WERI-Rb-1 (cell line): ENCODE data around the gene RASSF4.

Experiments used
- DNase-seq: peaks from one replicate; pipeline ENCODE4 v3.0.0-alpha.2; 2020
- H3K27ac ChIP-seq: fragments of 250-450 bp; sonication (Bioruptor Pico); 2 replicates; pipeline ENCODE4 v1.5.1; 2020; ENCODE audit warnings: mild to moderate bottlenecking, moderate library complexity
- H3K27me3 ChIP-seq: fragments of 250-450 bp; sonication (Bioruptor Pico); 2 replicates; pipeline ENCODE4 v1.5.1; 2021; ENCODE audit warnings: mild to moderate bottlenecking, low read depth, moderate library complexity; ENCODE audit not compliant: insufficient read depth, severe bottlenecking
- H3K36me3 ChIP-seq: fragments of 250-450 bp; sonication (Bioruptor Pico); 2 replicates; pipeline ENCODE4 v1.5.1; 2020; ENCODE audit warnings: mild to moderate bottlenecking, moderate library complexity
- H3K4me3 ChIP-seq: 2 replicates; pipeline ENCODE4 v1.5.1; 2011; ENCODE audit warnings: low read depth, mild to moderate bottlenecking, control low read depth, low read length
- H3K9me3 ChIP-seq: fragments of 250-450 bp; sonication (Bioruptor Pico); 2 replicates; pipeline ENCODE4 v1.5.1; 2021; ENCODE audit warnings: mild to moderate bottlenecking, moderate library complexity; ENCODE audit not compliant: severe bottlenecking
- TF ChIP-seq, protein P1 (sequence below): IDR thresholded peaks from 2 replicates; pipeline ENCODE4 v1.5.1; 2011; ENCODE audit warnings: low read depth, mild to moderate bottlenecking, control low read depth, inconsistent platforms, low read length

The RASSF4 gene

DNA sequence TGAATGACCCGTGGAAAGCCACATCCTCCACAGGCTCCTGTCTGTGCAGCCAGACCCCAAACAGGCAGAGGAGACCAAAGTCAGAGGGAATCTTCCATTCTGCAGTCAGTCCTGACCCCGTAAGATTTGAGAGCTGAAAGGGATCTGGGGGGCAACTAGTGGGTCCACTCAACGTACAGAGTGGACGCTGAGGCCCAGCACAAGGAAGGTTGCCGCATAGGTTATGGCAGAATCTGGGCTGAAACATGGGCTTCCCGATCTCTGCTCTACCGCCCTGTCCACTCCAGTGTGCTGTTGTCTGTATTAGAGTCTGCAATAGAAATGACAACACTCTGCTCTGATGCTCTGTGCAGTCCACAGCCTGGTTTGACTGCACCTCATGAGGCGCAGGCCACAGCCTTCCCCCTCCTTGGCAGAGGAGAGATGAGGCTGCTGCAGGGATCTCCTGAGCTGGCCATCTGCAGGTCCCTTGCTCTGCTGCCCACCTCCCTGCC, 33.2 kb downstream of the RASSF4 start:
- Histone ChIP-seq H3K4me3 (no peak overlapping the region), H3K27me3 (no peaks in the 10 kb centered on the region), H3K9me3 (no peaks in the 10 kb centered on the region), H3K27ac (no peak overlapping the region), H3K36me3 (no peaks in the 10 kb centered on the region)
- TF ChIP-seq, protein P1, sequence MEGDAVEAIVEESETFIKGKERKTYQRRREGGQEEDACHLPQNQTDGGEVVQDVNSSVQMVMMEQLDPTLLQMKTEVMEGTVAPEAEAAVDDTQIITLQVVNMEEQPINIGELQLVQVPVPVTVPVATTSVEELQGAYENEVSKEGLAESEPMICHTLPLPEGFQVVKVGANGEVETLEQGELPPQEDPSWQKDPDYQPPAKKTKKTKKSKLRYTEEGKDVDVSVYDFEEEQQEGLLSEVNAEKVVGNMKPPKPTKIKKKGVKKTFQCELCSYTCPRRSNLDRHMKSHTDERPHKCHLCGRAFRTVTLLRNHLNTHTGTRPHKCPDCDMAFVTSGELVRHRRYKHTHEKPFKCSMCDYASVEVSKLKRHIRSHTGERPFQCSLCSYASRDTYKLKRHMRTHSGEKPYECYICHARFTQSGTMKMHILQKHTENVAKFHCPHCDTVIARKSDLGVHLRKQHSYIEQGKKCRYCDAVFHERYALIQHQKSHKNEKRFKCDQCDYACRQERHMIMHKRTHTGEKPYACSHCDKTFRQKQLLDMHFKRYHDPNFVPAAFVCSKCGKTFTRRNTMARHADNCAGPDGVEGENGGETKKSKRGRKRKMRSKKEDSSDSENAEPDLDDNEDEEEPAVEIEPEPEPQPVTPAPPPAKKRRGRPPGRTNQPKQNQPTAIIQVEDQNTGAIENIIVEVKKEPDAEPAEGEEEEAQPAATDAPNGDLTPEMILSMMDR: no peak
- DNase-seq: no peak

DNA sequence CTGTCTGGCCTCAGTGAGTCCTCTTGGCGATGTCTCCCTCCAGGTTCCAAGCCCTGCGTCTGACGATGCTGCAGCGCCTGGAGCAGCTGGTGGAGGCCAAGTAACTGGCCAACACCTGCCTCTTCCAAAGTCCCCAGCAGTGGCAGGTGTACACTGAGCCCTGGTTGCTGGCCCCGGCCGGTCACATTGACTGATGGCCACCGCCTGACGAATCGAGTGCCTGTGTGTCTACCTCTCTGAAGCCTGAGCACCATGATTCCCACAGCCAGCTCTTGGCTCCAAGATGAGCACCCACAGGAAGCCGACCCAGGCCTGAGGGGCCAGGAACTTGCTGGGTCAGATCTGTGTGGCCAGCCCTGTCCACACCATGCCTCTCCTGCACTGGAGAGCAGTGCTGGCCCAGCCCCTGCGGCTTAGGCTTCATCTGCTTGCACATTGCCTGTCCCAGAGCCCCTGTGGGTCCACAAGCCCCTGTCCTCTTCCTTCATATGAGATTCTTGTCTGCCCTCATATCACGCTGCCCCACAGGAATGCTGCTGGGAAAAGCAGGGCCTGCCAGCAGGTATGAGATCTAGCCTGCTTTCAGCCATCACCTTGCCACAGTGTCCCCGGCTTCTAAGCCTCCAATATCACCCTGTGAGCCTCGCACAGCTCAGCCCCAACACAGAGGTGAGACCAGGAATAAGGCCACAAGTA, 33.8 kb downstream of the RASSF4 start:
- no peak overlapping the region for H3K4me3 ChIP-seq
- no peaks in the 10 kb centered on the region for H3K27me3 ChIP-seq
- no peaks in the 10 kb centered on the region for H3K9me3 ChIP-seq
- no peak overlapping the region for H3K27ac ChIP-seq
- H3K36me3 ChIP-seq: no peaks in the 10 kb centered on the region
- DNase-seq: no peak
- TF ChIP-seq, protein P1: no peak

DNA sequence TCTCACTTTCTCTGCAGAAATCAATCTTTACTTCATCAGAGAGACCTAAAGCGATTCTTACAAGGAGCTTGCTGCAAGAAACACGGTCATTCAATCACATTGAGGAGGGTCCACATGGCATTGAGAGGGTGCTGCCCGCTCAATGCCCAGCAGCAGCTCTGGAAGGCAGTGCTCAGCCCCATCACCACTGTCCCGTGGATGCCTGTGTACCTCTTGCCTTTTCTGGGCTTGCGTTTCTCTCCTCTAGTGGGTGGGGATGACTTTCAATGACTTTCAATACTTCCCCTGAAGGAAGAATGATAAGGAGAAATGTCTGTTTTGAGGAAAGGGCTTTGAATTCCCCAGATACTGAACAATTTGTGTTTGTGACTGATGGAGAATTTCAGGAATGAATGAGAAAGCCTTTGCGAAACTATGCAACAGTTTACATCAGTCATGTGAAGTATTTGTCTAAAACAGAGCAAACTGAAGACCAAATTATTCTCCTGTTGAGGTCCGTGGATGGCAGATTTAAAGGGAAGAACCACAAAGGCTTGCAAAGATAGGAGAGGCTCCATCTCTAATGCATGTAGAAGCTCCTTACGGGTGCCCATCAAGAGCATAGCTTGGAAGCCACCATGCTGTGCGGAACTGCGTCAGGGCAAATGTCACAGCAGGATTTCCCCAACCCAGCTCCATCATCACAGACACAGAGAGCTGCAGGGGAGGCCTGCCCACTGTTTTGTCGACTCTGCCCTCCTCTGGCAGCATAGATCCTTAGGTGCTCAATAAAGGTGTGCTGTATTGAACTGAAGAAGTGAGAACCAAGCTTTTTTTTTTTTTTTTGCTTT, 34.5 kb downstream of the RASSF4 start:
- DNase-seq: no peak
- Histone ChIP-seq H3K9me3 (no peaks in the 10 kb centered on the region), H3K27ac (no peak overlapping the region), H3K4me3 (no peak overlapping the region), H3K36me3 (no peaks in the 10 kb centered on the region), H3K27me3 (no peaks in the 10 kb centered on the region)
- TF ChIP-seq, protein P1: no peak

GRCh38 chr10:44994752-44995530, 35.3 kb downstream of the RASSF4 start:
- H3K9me3 ChIP-seq: no peaks in the 10 kb centered on the region
- no peaks in the 10 kb centered on the region for H3K36me3 ChIP-seq
- no peak overlapping the region for H3K27ac ChIP-seq
- no peak for DNase-seq
- no peak overlapping the region for H3K4me3 ChIP-seq
- TF ChIP-seq, protein P1: no peak
- H3K27me3 ChIP-seq: no peaks in the 10 kb centered on the region

DNA sequence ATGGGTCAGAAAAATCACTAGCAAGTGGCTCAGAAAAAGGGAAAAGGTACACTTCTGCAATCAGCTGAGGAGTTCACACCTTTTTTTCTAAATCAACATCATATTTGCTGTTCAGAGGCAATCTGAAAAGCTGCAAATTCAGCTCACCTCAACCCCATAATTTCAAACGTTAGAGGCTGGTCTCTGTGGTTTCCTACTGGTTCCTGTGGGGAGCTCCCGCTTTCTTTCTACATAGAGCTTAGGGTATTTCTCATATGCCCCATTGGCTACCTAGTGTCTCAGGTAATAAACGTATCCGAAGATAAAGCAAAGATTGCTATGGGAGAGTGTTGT, 35.9 kb downstream of the RASSF4 start:
- Histone ChIP-seq H3K27ac (no peak overlapping the region), H3K36me3 (no peaks in the 10 kb centered on the region), H3K4me3 (no peak overlapping the region), H3K9me3 (no peaks in the 10 kb centered on the region), H3K27me3 (no peaks in the 10 kb centered on the region)
- TF ChIP-seq, protein P1: no peak
- DNase-seq: no peak
